Activated T-helper 1 cell treated with anti-CD3 and anti-CD28 coated beads, Interleukin-12 subunit alpha, Interleukin-12 subunit beta, Interleukin-2, Interleukin-4 antibody, amounts not matched to agents 30 ng/mL and 10 ng/mL and 1 ng/mL, durations not matched to agents 14 hours and 24 hours and 36 hours (primary cell): ENCODE measurements around the gene RNASEH2A. TPM values are rescaled to one million over a fixed set of nuclear protein-coding genes. Genes with fewer than 3 reads are reported as not detected.

Experiments
- DNase-seq: peaks from one replicate; pipeline ENCODE4 v3.0.0; 2021; ENCODE audit warnings: low spot score
- H3K27ac Mint-ChIP-seq: one replicate; pipeline ENCODE4 v1.8.0; 2021; ENCODE audit warnings: mild to moderate bottlenecking, mixed read lengths
- H3K27me3 Mint-ChIP-seq: one replicate; pipeline ENCODE4 v1.8.0; 2022; ENCODE audit warnings: mild to moderate bottlenecking, moderate library complexity, mixed read lengths; ENCODE audit not compliant: insufficient read depth
- H3K36me3 Mint-ChIP-seq: one replicate; pipeline ENCODE4 v1.8.0; 2021; ENCODE audit warnings: low read depth, mixed read lengths
- H3K4me1 Mint-ChIP-seq: one replicate; pipeline ENCODE4 v1.8.0; 2021; ENCODE audit warnings: low read depth, mixed read lengths
- H3K4me3 Mint-ChIP-seq: one replicate; pipeline ENCODE4 v1.8.0; 2021; ENCODE audit warnings: mild to moderate bottlenecking, moderate library complexity, mixed read lengths
- H3K9me3 Mint-ChIP-seq: one replicate; pipeline ENCODE4 v1.8.0; 2021; ENCODE audit warnings: mixed read lengths
- intact Hi-C: fragments of 100-400 bp; cut with micrococcal nuclease; formaldehyde crosslinking; loops from one replicate; pipeline ENCODE4 v1.15.1; 2024
- total RNA-seq: library from RNA; stranded (reverse); gene quantifications from 2 replicates; pipeline ENCODE4 v1.2.3, GENCODE V29; 2022

The RNASEH2A gene
- 36.1 and 37.5 TPM in 2 replicates for total RNA-seq

DNA sequence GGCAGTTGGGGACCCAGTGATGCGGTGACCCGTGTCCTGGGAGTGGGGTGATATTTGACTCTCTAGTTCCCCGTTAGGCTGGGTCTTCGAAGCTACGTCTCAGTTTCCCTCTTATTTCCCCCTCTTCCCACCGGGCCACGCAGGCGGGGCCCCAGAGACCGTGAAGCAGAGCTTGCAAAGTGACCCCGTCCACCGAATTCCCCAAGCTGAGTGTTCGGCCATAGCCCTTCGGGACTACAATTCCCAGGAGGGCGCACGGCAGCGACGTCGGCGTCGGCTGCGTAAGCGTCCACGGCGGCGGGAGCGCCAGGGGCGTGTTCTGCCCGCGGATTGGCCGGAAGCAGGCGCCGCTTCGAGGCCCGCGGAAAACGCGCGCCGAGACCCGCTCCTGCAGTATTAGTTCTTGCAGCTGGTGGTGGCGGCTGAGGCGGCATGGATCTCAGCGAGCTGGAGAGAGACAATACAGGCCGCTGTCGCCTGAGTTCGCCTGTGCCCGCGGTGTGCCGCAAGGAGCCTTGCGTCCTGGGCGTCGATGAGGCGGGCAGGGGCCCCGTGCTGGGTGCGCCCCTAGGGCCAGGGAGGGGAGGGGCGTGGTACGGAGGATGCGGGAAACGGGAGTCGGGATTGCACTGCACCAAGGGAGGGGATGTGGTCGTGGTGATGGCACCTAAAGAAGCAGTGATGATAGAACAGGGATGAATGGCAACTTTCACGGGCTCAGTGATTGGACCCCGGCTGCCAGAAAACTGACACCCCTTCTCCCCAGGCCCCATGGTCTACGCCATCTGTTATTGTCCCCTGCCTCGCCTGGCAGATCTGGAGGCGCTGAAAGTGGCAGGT lies at the start of gene RNASEH2A:
Gene RNASEH2A, plus strand, starts transcription at position 343 of the 840 bp plus-strand sequence. Its CDS starts 90 bp downstream, at position 433.
- peaks cover 8% of the 10 kb centered on the region for H3K36me3 Mint-ChIP-seq
- peak within 1 kb of the TSS; percentile 89 for H3K27ac Mint-ChIP-seq
- no peaks in the 10 kb centered on the region for H3K9me3 Mint-ChIP-seq
- peak; percentile 89 for DNase-seq
- H3K27me3 Mint-ChIP-seq: no peaks in the 10 kb centered on the region
- H3K4me3 Mint-ChIP-seq: peak within 1 kb of the TSS; percentile 96
- peaks cover 17% of the 10 kb centered on the region for H3K4me1 Mint-ChIP-seq
- intact Hi-C loops: loop anchor here (1.0 to 5.0 kb wide), 4 partner anchors 40 to 110 kb away; partner anchors contain the start of genes DNASE2, FBXW9 and GET3

DNA sequence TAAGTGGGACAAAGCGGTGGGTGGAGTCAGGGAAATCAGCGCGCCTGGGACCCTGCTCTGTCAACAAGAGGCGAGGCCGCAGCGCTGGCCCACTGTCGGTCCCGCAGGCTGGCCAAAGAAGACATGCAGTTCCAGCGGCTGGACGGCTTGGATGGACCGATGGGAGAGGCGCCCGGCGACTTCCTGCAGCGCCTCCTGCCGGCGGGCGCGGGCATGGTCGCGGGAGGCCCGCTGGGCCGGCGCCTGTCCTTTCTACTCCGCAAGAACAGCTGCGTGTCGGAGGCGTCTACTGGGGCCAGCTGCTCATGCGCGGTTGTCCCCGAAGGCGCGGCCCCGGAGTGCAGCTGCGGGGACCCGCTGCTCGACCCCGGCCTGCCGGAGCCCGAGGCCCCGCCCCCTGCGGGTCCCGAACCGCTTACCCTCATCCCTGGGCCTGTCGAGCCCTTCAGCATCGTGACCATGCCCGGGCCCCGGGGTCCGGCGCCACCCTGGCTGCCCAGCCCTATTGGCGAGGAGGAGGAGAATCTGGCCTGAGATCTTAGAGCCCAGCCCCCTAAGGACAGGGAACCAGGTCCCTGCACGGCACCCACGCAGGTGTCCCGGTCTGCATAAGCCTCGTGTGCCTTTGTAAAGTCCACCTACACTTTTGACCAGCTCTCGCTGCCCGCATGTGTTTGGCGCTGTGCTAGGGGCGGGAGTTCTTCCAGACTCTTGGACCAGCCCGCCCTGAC lies 48.7 kb upstream of the RNASEH2A start:
- peak overlapping the region; percentile 53 for H3K4me3 Mint-ChIP-seq
- DNase-seq: peak; percentile 68
- no peak overlapping the region for H3K27ac Mint-ChIP-seq
- peaks cover 8% of the 10 kb centered on the region for H3K27me3 Mint-ChIP-seq
- H3K36me3 Mint-ChIP-seq: no peaks in the 10 kb centered on the region
- no peaks in the 10 kb centered on the region for H3K9me3 Mint-ChIP-seq
- peaks cover 5% of the 10 kb centered on the region for H3K4me1 Mint-ChIP-seq
- intact Hi-C loops: loop anchor here (1.0 kb wide), 3 partner anchors 24 to 193 kb away; no protein-coding TSS in a partner anchor

DNA sequence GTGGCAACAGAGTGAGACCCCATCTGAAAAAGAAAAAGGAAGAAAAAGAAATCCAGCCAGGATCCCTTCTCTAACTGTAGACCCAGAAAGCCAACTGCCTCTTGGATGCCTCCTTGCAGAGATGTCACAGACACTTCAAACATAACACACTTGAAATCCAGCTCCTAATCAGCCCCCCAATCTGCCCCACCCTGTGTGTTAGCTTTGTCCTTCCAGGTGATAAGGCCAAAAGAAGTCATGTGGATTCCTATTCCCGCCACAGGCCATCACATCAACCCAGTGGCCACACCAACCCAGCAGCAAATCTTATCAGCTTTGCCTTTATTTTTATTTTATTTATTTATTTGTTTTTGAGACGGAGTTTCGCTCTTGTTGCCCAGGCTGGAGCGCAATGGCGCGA lies 46.7 kb upstream of the RNASEH2A start:
- DNase-seq: no peak
- no peaks in the 10 kb centered on the region for H3K36me3 Mint-ChIP-seq
- H3K4me1 Mint-ChIP-seq: peaks cover 5% of the 10 kb centered on the region
- peaks cover 8% of the 10 kb centered on the region for H3K27me3 Mint-ChIP-seq
- H3K27ac Mint-ChIP-seq: no peak overlapping the region
- H3K9me3 Mint-ChIP-seq: no peaks in the 10 kb centered on the region
- no peak overlapping the region for H3K4me3 Mint-ChIP-seq
- intact Hi-C loops: loop anchor here (1.0 kb wide), 2 partner anchors 37 to 88 kb away; no protein-coding TSS in a partner anchor

DNA sequence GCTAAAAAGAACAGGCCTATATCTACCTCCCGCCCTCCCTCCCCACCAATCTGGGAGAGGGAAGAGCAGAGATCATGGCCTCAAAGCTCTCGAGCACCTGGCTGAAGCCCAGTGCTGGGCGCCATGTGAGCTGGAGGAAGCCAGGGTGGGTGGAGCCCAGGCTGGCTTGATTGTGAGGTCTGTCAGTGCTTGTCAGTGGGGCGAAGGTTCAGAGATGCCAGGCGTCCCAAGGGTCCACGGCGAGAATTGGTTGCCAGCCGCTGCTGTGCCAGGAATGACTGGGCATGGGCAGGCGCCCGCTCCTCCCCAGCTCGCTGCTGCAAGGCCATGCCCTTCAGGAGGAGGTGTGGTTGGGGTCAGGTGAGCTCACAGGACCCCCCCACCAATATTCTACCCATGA lies 43.3 kb upstream of the RNASEH2A start:
- no peak overlapping the region for H3K27ac Mint-ChIP-seq
- no peaks in the 10 kb centered on the region for H3K4me1 Mint-ChIP-seq
- no peak for DNase-seq
- no peak overlapping the region for H3K4me3 Mint-ChIP-seq
- no peaks in the 10 kb centered on the region for H3K9me3 Mint-ChIP-seq
- peaks cover 8% of the 10 kb centered on the region for H3K27me3 Mint-ChIP-seq
- no peaks in the 10 kb centered on the region for H3K36me3 Mint-ChIP-seq
- intact Hi-C loops: no loop called here

DNA sequence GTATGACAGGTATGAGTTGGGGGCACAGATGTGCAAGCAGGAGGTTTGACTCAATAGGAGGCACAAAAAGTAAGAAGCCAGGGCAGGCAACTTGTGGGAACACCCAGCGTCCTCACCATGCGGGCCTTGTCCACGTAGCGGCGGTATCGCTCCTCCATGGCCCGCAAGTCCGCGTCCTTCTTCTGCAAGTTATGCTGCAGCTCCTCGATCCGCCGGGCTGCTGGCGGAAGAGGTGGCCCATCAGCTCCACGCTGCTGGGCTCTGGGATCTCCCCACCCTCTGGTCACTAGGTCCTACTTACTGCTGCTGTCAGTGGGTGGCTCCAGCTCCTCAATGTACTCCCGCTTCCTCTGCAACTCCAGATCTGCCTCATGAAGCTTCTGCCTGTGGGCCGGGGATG lies 41.7 kb upstream of the RNASEH2A start:
- Mint-ChIP-seq H3K4me3 (no peak overlapping the region), H3K27me3 (peaks cover 3% of the 10 kb centered on the region), H3K36me3 (no peaks in the 10 kb centered on the region), H3K4me1 (no peaks in the 10 kb centered on the region), H3K9me3 (no peaks in the 10 kb centered on the region), H3K27ac (no peak overlapping the region)
- intact Hi-C loops: no loop called here
- DNase-seq: no peak

DNA sequence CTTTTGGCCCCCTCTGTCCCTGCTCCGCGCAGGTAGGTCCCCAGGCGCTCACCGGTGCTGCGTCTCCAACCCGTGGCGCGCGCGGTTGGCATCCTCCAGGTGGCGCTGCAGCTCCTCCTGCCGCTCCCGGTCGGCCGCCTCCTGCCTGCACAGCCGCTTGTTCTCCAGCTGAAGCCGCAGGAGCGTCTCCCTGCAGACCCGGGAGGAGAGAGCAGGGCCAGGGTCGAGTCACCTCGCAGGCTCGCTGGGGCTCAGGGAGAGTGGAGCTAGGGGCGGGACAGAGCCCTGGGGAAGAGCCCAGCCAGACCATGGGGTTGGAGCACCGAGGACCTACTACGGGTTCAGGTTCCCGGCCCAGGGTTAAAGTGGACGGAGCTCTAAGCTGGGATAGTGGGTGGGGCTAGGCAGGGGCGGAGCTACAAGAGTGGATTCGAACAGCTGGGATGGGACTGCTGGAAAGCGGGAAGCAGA lies 40.3 kb upstream of the RNASEH2A start:
- Mint-ChIP-seq H3K27ac (no peak overlapping the region), H3K4me3 (peak overlapping the region; percentile 51), H3K4me1 (no peaks in the 10 kb centered on the region), H3K9me3 (no peaks in the 10 kb centered on the region), H3K27me3 (no peaks in the 10 kb centered on the region), H3K36me3 (peaks cover 2% of the 10 kb centered on the region)
- DNase-seq: peak; percentile 78
- intact Hi-C loops: loop anchor here (1.0 kb wide), 3 partner anchors 9 to 81 kb away; partner anchors contain the start of gene HOOK2

DNA sequence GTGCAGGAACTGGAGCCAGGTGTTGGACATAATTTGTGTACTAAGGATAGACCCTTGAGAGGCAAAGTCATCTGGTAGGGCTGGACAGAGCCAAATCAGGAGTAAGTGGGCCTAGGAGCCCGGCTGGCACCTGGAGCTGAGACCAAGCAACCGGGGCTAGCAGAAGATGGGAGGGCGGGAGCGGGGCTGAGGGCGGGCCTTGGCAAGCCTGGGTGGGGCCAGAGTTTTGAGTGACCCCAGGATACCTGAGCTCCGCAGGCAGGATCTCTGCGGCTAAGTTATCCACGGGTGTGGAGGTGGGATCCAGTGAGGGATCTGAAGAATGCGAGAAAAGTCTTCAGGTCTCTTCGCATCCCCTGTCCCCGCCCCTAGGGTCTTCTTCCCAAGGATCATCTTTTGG lies 39.2 kb upstream of the RNASEH2A start:
- intact Hi-C loops: no loop called here
- H3K27ac Mint-ChIP-seq: no peak overlapping the region
- no peak for DNase-seq
- H3K9me3 Mint-ChIP-seq: no peaks in the 10 kb centered on the region
- H3K27me3 Mint-ChIP-seq: no peaks in the 10 kb centered on the region
- no peaks in the 10 kb centered on the region for H3K4me1 Mint-ChIP-seq
- H3K4me3 Mint-ChIP-seq: no peak overlapping the region
- H3K36me3 Mint-ChIP-seq: peaks cover 2% of the 10 kb centered on the region

DNA sequence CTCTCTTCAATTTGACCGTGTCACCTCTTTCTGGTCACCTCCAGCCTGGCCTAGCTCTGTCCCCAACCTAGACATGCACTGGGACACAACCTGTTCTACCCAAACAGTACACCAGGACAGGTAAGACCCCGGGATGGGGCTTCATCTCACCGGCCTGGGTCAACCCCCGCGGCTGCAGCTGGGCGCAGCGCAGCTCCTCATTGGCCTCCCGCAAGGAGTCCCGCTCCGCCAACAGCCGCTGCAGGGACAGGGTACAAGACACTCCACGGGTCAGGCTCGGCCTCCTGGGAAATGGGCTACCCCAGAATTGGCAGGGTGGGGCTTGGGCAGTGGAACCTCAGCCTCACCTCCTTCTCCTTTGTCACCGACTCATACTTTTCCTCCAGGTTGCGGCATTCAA lies 38.7 kb upstream of the RNASEH2A start:
- Mint-ChIP-seq H3K4me3 (no peak overlapping the region), H3K27ac (no peak overlapping the region), H3K9me3 (no peaks in the 10 kb centered on the region), H3K4me1 (no peaks in the 10 kb centered on the region), H3K27me3 (no peaks in the 10 kb centered on the region), H3K36me3 (peaks cover 2% of the 10 kb centered on the region)
- no peak for DNase-seq
- intact Hi-C loops: no loop called here

DNA sequence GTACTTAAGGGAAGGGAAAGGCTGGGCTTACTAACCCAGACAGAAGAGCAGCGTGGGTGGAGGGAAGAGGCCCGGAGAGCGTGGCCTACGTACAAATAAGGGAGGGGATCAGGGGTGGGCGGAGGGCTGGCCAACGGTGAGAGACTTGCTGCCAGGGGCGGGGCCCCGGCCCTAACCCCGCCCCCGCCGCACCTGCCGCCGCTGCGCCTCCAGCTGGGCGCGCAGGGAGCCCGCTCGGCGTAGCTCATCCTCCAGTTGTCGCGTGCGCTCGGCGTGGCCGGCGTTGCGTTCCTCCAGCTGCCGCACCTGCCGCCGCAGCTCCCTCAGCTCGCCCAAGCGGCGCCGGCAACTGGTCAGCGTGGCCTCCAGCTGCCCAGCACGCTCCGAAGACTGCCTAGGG lies 36.7 kb upstream of the RNASEH2A start:
- DNase-seq: peak; percentile 26
- no peak overlapping the region for H3K4me3 Mint-ChIP-seq
- no peak overlapping the region for H3K27ac Mint-ChIP-seq
- H3K4me1 Mint-ChIP-seq: peaks cover 8% of the 10 kb centered on the region
- intact Hi-C loops: no loop called here
- peaks cover 2% of the 10 kb centered on the region for H3K36me3 Mint-ChIP-seq
- H3K9me3 Mint-ChIP-seq: no peaks in the 10 kb centered on the region
- no peaks in the 10 kb centered on the region for H3K27me3 Mint-ChIP-seq

DNA sequence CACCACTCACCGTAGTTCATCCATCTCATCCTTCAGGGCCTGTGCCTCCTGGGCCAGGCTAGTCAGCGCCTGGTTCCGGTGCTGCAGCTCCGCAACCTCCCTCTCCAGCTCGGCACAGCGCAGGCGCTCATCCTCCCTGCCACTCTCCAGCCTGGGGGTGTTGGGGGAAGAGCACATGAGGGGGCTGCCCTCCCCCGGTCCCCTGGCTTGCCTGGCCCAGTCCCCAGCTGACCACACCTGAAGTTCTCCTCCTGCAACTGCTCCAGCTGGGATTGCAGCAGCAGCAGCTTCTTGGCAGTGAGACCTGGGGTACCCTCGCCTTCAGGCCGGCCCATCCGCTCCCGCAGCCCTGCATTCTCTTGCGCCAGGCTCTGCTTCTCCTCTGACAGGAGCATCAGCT lies 35.5 kb upstream of the RNASEH2A start:
- no peak overlapping the region for H3K27ac Mint-ChIP-seq
- H3K9me3 Mint-ChIP-seq: no peaks in the 10 kb centered on the region
- peaks cover 8% of the 10 kb centered on the region for H3K4me1 Mint-ChIP-seq
- H3K27me3 Mint-ChIP-seq: no peaks in the 10 kb centered on the region
- intact Hi-C loops: no loop called here
- no peak for DNase-seq
- H3K4me3 Mint-ChIP-seq: no peak overlapping the region
- peaks cover 2% of the 10 kb centered on the region for H3K36me3 Mint-ChIP-seq

DNA sequence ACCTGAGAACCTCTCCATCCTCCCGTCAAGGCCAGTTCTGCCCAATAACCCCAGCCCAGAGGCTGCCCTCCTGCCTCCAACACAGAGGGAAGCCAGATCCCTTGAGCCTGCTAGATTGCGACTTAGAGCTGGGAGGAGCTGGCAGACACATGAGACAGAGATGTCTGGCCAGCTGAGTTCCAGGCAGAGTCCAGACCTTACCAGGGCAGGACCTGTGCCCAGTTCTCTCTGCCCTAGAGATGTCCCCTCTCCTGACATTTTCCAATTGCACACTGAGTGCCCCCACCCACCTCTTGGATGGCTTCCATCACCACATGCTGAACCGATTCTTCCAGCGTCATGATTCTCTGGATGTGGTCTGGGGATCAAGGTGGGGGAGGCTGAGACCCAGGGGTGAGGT lies 34.1 kb upstream of the RNASEH2A start:
- Mint-ChIP-seq H3K9me3 (no peaks in the 10 kb centered on the region), H3K4me3 (no peak overlapping the region), H3K27ac (no peak overlapping the region), H3K4me1 (peaks cover 10% of the 10 kb centered on the region), H3K36me3 (peaks cover 2% of the 10 kb centered on the region), H3K27me3 (no peaks in the 10 kb centered on the region)
- DNase-seq: no peak
- intact Hi-C loops: no loop called here

DNA sequence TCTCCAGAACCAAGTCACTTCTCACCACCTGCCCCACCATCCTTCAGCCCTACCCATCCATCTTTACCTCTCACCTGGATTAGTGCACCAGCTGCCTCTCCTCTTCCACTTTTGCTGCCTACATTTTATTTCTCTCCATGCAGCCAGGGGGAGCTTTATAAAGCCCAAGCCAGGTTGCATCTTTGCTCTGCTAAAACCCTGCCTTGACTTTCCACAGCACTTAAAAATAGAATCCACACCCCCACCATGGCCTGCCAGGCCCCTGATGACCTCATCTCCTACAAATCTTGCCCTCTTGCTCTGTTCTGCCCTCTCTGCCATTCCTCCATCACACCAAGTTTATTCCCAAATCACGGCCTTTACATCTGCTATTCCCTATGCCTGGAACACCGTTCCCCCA lies 32.8 kb upstream of the RNASEH2A start:
- peaks cover 2% of the 10 kb centered on the region for H3K36me3 Mint-ChIP-seq
- no peaks in the 10 kb centered on the region for H3K9me3 Mint-ChIP-seq
- no peak overlapping the region for H3K27ac Mint-ChIP-seq
- no peaks in the 10 kb centered on the region for H3K27me3 Mint-ChIP-seq
- peak overlapping the region; percentile 50 for H3K4me3 Mint-ChIP-seq
- intact Hi-C loops: no loop called here
- H3K4me1 Mint-ChIP-seq: peaks cover 18% of the 10 kb centered on the region
- no peak for DNase-seq
